CD4-positive, alpha-beta memory T cell (primary cell): ENCODE measurements around the gene ZNF799. TPM values are rescaled to one million over a fixed set of nuclear protein-coding genes. Genes with fewer than 3 reads are reported as not detected.
"Not testable (repeated sequence)": the region's sequence is repeated elsewhere in the genome, so short reads cannot be mapped to it uniquely, and the experiment has no call there.

Source experiments
- CTCF ChIA-PET: fragments of 350-600 bp; sonication (Branson Sonifier 250); formaldehyde crosslinking; loops from one replicate; lab custom pipeline; 2021; ENCODE audit warnings: inconsistent platforms; ENCODE audit not compliant: partially characterized antibody; lab: Charles Lee
- POLR2A ChIA-PET: fragments of 350-600 bp; sonication (Branson Sonifier 250); formaldehyde crosslinking; loops from one replicate; lab custom pipeline; 2021; ENCODE audit not compliant: partially characterized antibody; lab: Charles Lee
- DNase-seq, 5 donors: peaks; one replicate each; pipeline versions ENCODE4 v3.0.0 to v3.0.0-alpha.2; 2020 to 2022; ENCODE audit warnings: mixed read lengths in 1 of 5
- H3K27ac ChIP-seq: one replicate; pipeline ENCODE4 v1.7.0; 2013; ENCODE audit warnings: low read depth, low read length
- H3K27me3 ChIP-seq: 2 replicates; pipeline ENCODE4 v1.7.0; 2013; ENCODE audit warnings: mild to moderate bottlenecking, low read length, moderate library complexity; ENCODE audit not compliant: insufficient read depth
- H3K36me3 ChIP-seq: 2 replicates; pipeline ENCODE4 v1.7.0; 2013; ENCODE audit warnings: mild to moderate bottlenecking, low read length, moderate library complexity; ENCODE audit not compliant: insufficient read depth
- H3K4me1 ChIP-seq: 2 replicates; pipeline ENCODE4 v1.7.0; 2013; ENCODE audit warnings: mild to moderate bottlenecking, low read length, moderate library complexity; ENCODE audit not compliant: insufficient read depth
- H3K4me3 ChIP-seq, 2 donors: one replicate each; pipeline ENCODE4 v1.7.0; 2013; ENCODE audit warnings: low read length in 2 of 2, mild to moderate bottlenecking in 1 of 2
- H3K9me3 ChIP-seq, 2 donors: one replicate each; pipeline ENCODE4 v1.7.0; 2013; ENCODE audit warnings: low read length in 2 of 2, control low read depth in 1 of 2; ENCODE audit not compliant: control insufficient read depth in 1 of 2
- H3K27ac Mint-ChIP-seq, 7 donors: one replicate each; pipeline ENCODE4 v1.8.0; 2020 to 2021; ENCODE audit warnings: mixed read lengths in 7 of 7, mild to moderate bottlenecking in 6 of 7, inconsistent platforms in 3 of 7, moderate library complexity in 3 of 7
- H3K27me3 Mint-ChIP-seq, 2 donors: one replicate each; pipeline ENCODE4 v1.8.0; 2020 to 2021; ENCODE audit warnings: mixed read lengths in 2 of 2
- H3K36me3 Mint-ChIP-seq, 2 donors: one replicate each; pipeline ENCODE4 v1.8.0; 2020 to 2021; ENCODE audit warnings: mixed read lengths in 2 of 2, inconsistent platforms in 1 of 2, mild to moderate bottlenecking in 1 of 2
- H3K4me1 Mint-ChIP-seq, 4 donors: one replicate each; pipeline ENCODE4 v1.8.0; 2020 to 2021; ENCODE audit warnings: mixed read lengths in 4 of 4, mild to moderate bottlenecking in 1 of 4
- H3K4me3 Mint-ChIP-seq, 8 donors: one replicate each; pipeline ENCODE4 v1.8.0; 2020 to 2021; ENCODE audit warnings: mixed read lengths in 8 of 8, mild to moderate bottlenecking in 7 of 8, moderate library complexity in 6 of 8, inconsistent platforms in 3 of 8
- H3K9me3 Mint-ChIP-seq, 8 donors: one replicate each; pipeline ENCODE4 v1.8.0; 2020 to 2021; ENCODE audit warnings: mixed read lengths in 8 of 8, mild to moderate bottlenecking in 5 of 8, inconsistent platforms in 3 of 8, moderate library complexity in 1 of 8
- intact Hi-C: fragments of 100-400 bp; cut with micrococcal nuclease; formaldehyde crosslinking; loops from one replicate; pipeline ENCODE4 v1.15.1; 2023
- polyA plus RNA-seq, 2 donors: library from polyadenylated mRNA; unstranded; fragments of 300-500 nt; fragmentation: Illumina TruSeq; gene quantifications; one replicate each; pipeline ENCODE4 v1.2.3, GENCODE V29; 2021
- total RNA-seq, 2 experiments: library from RNA; stranded (reverse); gene quantifications; one replicate each; pipeline ENCODE4 v1.2.3, GENCODE V29; 2021

Gene ZNF799
- total and polyA plus RNA-seq, 4 experiments from 2014 or later, result 6.3 to 10.3 (median 8.3) TPM

GRCh38 chr19:12386365-12386764, 14.7 kb downstream of the ZNF799 start:
- Mint-ChIP-seq H3K9me3 (peaks cover 0 to 88% (median 54%) of the 10 kb centered on the region in 8 donors), H3K36me3 (peaks cover 45 to 62% of the 10 kb centered on the region in 2 donors)
- intact Hi-C loops, H3K4me3 ChIP-seq, POLR2A ChIA-PET, H3K27me3 ChIP-seq, H3K27me3 Mint-ChIP-seq, H3K27ac ChIP-seq, DNase-seq, H3K27ac Mint-ChIP-seq, CTCF ChIA-PET, H3K4me1 Mint-ChIP-seq, H3K36me3 ChIP-seq, H3K4me3 Mint-ChIP-seq, H3K4me1 ChIP-seq: not testable (repeated sequence)
- H3K9me3 ChIP-seq, result peaks cover 0 to 14% of the 10 kb centered on the region in 2 donors

GRCh38 chr19:12380444-12380737, 20.7 kb downstream of the ZNF799 start:
- Histone ChIP-seq H3K27ac (no peak overlapping the region), H3K9me3 (peaks cover 10 to 44% of the 10 kb centered on the region in 2 donors), H3K36me3 (no peaks in the 10 kb centered on the region), H3K27me3 (no peaks in the 10 kb centered on the region), H3K4me3 (no peak overlapping the region), H3K4me1 (no peaks in the 10 kb centered on the region)
- DNase-seq, result no peak
- POLR2A ChIA-PET, result no interaction called here
- CTCF ChIA-PET, result no interaction called here
- Mint-ChIP-seq H3K27ac (no peak overlapping the region), H3K4me3 (no peak overlapping the region), H3K4me1 (peaks cover 0 to 4% (median under 1%) of the 10 kb centered on the region in 4 donors), H3K9me3 (peaks cover 8 to 93% (median 63%) of the 10 kb centered on the region in 8 donors), H3K27me3 (no peaks in the 10 kb centered on the region), H3K36me3 (peaks cover 37 to 55% of the 10 kb centered on the region in 2 donors)
- intact Hi-C loops, result no loop called here

DNA sequence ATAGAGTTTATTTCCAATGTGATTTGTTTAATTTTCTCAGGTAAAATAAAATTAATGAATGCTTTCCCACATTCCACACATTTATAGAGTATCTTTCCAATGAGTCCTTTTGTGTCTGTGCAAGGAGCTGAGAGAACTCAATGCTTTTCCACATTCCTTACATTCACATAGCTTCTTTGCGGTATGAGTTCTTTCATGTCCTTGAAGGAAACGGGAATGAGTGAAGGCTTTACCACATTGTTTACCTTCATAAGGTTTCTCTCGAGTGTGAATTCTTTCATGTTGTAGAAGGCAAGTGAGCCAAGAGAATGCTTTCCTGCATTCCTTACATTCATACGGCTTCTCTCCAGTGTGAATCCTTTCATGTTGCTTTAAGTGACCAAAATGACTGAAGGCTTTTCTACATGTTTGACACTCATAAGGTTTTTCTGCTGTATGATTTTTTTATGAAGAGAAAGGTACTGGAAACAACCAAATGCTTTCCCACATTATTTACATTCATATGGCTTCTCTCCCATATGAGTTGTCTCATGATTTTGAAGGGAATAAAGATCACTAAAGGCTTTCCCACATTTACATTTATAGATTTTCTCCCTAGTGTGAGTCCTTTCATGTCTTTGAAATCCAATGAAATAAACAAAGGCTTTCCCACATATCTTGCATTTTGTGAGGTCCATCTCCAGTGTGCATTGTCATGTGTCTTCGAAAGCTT, 21.2 kb downstream of the ZNF799 start:
- peaks cover 8 to 92% (median 63%) of the 10 kb centered on the region in 8 donors for H3K9me3 Mint-ChIP-seq
- peaks cover 0 to 4% (median under 1%) of the 10 kb centered on the region in 4 donors for H3K4me1 Mint-ChIP-seq
- H3K36me3 Mint-ChIP-seq, result peaks cover 37 to 55% of the 10 kb centered on the region in 2 donors
- no peak for DNase-seq
- H3K4me3 Mint-ChIP-seq, result no peak overlapping the region
- no peak overlapping the region for H3K27ac Mint-ChIP-seq
- Histone ChIP-seq H3K4me3 (no peak overlapping the region), H3K27ac (no peak overlapping the region), H3K36me3 (no peaks in the 10 kb centered on the region), H3K9me3 (peaks cover 10 to 42% of the 10 kb centered on the region in 2 donors), H3K4me1 (no peaks in the 10 kb centered on the region), H3K27me3 (no peaks in the 10 kb centered on the region)
- ChIA-PET POLR2A (no interaction called here), CTCF (interaction anchor here (0.6 kb wide), 1 partner anchor 320 kb away, joined by 3 read pairs; no protein-coding TSS in a partner anchor)
- no peaks in the 10 kb centered on the region for H3K27me3 Mint-ChIP-seq
- intact Hi-C loops, result no loop called here

GRCh38 chr19:12374026-12374425, 27.0 kb downstream of the ZNF799 start:
- ChIA-PET POLR2A (no interaction called here), CTCF (no interaction called here)
- H3K4me3 Mint-ChIP-seq, result no peak overlapping the region
- H3K9me3 Mint-ChIP-seq, result peaks cover 12 to 45% (median 32%) of the 10 kb centered on the region in 8 donors
- H3K27ac Mint-ChIP-seq, result no peak overlapping the region
- peaks cover 0 to 4% (median under 1%) of the 10 kb centered on the region in 4 donors for H3K4me1 Mint-ChIP-seq
- intact Hi-C loops, result no loop called here
- no peak overlapping the region for H3K27ac ChIP-seq
- no peaks in the 10 kb centered on the region for H3K36me3 ChIP-seq
- H3K36me3 Mint-ChIP-seq, result peaks cover 13 to 16% of the 10 kb centered on the region in 2 donors
- DNase-seq, result no peak
- no peaks in the 10 kb centered on the region for H3K27me3 ChIP-seq
- no peaks in the 10 kb centered on the region for H3K27me3 Mint-ChIP-seq
- H3K9me3 ChIP-seq, result peaks cover 4 to 15% of the 10 kb centered on the region in 2 donors
- H3K4me1 ChIP-seq, result no peaks in the 10 kb centered on the region
- no peak overlapping the region for H3K4me3 ChIP-seq

- H3K27me3 Mint-ChIP-seq, result peaks cover 3 to 5% of the 10 kb centered on the region in 2 donors
- H3K4me3 ChIP-seq, result peak within 1 kb of the TSS; percentile 62 to 69
- H3K4me1 ChIP-seq, result peaks cover 17% of the 10 kb centered on the region
- POLR2A ChIA-PET, result interaction anchor here (0.7 to 2.0 kb wide), 8 partner anchors 33 to 377 kb away, joined by 3 to 23 read pairs (median 5); partner anchors contain the start of genes ZNF20, ZNF44, ZNF443 and ZNF563
- peak within 1 kb of the TSS; percentile 41 to 90 (median 84) for H3K27ac Mint-ChIP-seq
- no peaks in the 10 kb centered on the region for H3K9me3 ChIP-seq
- peak within 1 kb of the TSS; percentile 91 to 98 (median 95) for H3K4me3 Mint-ChIP-seq
- H3K9me3 Mint-ChIP-seq, result peaks cover 0 to 11% (median under 1%) of the 10 kb centered on the region in 8 donors
- H3K4me1 Mint-ChIP-seq, result peaks cover 9 to 29% (median 20%) of the 10 kb centered on the region in 4 donors
- peaks cover 0 to 5% of the 10 kb centered on the region in 2 donors for H3K36me3 Mint-ChIP-seq
- H3K27me3 ChIP-seq, result no peaks in the 10 kb centered on the region
- intact Hi-C loops, result loop anchor here (2.0 to 5.0 kb wide), 3 partner anchors 33 to 75 kb away; partner anchors contain the start of genes ZNF443, ZNF563 and ZNF799
- peak; percentile 71 to 84 (median 75) for DNase-seq
- CTCF ChIA-PET, result interaction anchor here (0.6 to 1.3 kb wide), 5 partner anchors 18 to 402 kb away, joined by 3 to 5 read pairs (median 3); partner anchors contain the start of gene ZNF563
- H3K36me3 ChIP-seq, result no peaks in the 10 kb centered on the region
- H3K27ac ChIP-seq, result peak within 1 kb of the TSS; percentile 41
Measured at GRCh38 chr19:12365236-12366162, 35.6 kb downstream of the ZNF799 start, which contains the start of gene ZNF442. TSS of gene ZNF442 (minus strand) at chr19:12365683. CDS start at chr19:12363631, 2,052 bp downstream.

- Mint-ChIP-seq H3K36me3 (peaks cover 0 to 5% of the 10 kb centered on the region in 2 donors), H3K4me3 (peak overlapping the region; percentile 90 to 96 (median 92)), H3K4me1 (peaks cover 9 to 29% (median 20%) of the 10 kb centered on the region in 4 donors), H3K27ac (peak overlapping the region in 5 of 7 donors; percentile 11 to 90 (median 70)), H3K27me3 (peaks cover 3 to 5% of the 10 kb centered on the region in 2 donors), H3K9me3 (peaks cover 0 to 11% (median under 1%) of the 10 kb centered on the region in 8 donors)
- H3K27me3 ChIP-seq, result no peaks in the 10 kb centered on the region
- H3K27ac ChIP-seq, result peak overlapping the region; percentile 41
- intact Hi-C loops, result loop anchor here (2.0 to 5.0 kb wide), 3 partner anchors 32 to 76 kb away; partner anchors contain the start of genes ZNF443, ZNF563 and ZNF799
- no peaks in the 10 kb centered on the region for H3K36me3 ChIP-seq
- CTCF ChIA-PET, result interaction anchor here (1.3 kb wide), 1 partner anchor 401 kb away, joined by 3 read pairs; no protein-coding TSS in a partner anchor
- DNase-seq, result peak in 2 of 5 donors; percentile 2 to 4
- peaks cover 17% of the 10 kb centered on the region for H3K4me1 ChIP-seq
- no peaks in the 10 kb centered on the region for H3K9me3 ChIP-seq
- peak overlapping the region; percentile 62 to 69 for H3K4me3 ChIP-seq
- POLR2A ChIA-PET, result interaction anchor here (0.7 to 2.0 kb wide), 7 partner anchors 32 to 377 kb away, joined by 3 to 23 read pairs (median 5); partner anchors contain the start of genes ZNF44, ZNF443, ZNF563 and ZNF799
Measured at GRCh38 chr19:12364391-12365235, 36.5 kb downstream of the ZNF799 start.
